GM19193 (cell line): ENCODE measurements around the gene CUBN.

ENCODE experiments used
- POLR2A ChIP-seq: IDR thresholded peaks from 4 replicates; pipeline ENCODE4 v1.6.1; 2011; ENCODE audit not compliant: insufficient read depth, insufficient read length; ENCODE audit errors: extremely low read depth

The CUBN gene

DNA sequence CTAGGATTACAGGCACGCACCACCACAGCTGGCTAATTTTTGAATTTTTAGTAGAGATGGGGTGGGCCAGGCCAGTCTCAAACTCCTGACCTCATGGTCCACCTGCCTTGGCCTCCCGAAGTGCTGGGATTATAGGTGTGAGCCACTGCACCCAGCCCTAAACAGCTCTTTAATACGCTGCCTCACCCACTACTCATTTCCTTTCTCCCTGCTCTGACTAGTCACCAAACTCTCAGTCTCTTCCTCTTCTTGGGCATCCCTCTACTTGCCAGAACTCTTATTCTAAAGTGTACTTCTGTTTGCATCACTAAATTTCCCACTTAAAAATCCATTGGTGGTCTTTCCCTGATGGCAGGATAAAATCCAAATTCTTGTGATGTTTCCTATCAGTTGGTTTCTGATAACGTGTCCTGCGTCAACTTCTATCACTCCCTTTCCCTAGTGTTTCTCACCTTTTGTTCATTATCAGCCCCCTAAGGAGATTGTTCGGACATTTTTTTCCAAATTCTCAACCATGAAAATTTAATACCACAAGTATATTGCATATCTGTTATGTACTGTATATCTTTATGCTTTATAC is 124.7 kb downstream of the CUBN start:
- no peak for TF ChIP-seq POLR2A

DNA sequence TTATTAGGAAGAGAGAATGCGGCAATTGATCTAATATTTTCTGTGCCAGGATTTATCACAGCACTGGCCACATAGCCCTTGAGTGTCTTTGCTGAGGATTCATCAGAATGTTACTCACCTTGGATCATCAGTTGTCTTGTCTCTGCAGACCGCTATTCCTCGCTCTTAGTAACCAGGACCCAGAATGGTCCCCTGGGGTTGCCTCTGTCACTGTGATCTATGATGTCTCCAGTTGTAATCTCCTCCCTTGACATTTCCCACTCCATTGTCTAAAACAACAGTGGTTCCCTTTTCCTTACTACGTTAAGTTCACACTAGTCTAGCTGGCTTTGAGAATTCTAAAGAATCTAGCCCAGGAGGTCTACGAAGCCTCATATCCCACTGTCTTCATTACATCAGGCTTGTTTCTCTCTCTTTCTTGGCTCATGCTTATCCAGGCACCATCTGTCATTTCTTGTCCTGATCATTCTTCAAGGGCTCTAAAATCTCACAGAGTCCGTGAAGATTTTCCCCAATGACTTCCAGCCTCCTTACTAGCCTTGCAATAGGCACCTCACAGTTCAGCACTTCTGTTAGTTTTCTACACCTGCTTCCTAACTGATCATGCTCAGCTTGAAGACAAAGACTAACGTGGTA is 125.8 kb downstream of the CUBN start:
- TF ChIP-seq POLR2A: no peak

DNA sequence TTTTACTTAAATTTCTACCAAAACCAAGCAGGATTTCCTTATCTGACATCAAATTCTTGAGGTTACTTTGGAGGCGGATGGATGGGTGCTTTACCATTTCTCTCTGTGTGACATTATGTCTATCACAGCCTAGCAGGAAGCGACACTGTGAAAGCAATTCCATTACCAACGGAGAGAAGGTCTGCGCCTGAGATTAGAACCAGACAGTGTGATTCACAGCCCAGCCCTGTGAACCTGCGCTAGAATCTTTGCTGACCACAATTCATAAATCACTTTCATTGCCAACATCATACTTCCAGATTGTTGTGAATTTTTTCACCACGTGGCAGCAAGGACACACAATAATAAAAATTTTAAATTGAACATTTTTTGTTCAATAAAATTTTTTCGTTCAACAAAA is 126.5 kb downstream of the CUBN start:
- TF ChIP-seq POLR2A: no peak

DNA sequence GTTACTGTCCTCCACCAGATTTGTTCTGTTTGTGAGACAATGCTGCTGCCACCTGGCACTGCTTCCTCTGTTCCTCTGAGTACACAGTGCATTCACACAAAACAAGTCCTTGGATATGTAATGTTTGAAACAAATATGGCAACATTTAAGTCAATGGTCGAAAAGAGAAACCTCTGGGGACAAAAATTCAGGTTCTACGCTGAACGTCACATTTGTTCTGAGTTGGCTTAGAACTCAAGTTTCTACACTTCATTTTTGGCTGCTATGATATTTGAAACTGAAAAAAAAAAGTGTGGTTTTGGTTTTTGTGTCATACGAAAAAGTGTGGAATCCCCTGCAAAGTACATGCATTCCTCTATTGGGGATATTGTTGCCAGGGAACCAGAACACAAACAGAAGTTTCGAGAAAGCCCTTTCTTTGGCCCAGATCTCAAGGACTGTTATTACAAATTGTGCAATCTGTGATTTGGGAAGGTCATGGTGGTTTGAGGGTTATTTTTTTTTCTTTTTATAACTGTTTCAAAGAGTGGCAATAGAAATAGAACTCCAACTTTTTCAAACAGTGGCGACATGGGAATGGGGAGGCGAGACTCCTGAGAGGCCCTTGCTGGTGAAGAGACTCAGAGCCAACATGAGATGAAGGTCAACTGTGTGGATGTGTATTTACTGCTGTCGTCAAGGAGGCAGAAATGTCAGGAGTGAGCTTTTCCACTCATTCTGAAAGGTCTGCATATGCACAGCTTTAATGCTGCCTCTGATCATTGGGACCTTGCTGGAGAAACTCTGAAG is 127.5 kb downstream of the CUBN start:
- TF ChIP-seq POLR2A: no peak

DNA sequence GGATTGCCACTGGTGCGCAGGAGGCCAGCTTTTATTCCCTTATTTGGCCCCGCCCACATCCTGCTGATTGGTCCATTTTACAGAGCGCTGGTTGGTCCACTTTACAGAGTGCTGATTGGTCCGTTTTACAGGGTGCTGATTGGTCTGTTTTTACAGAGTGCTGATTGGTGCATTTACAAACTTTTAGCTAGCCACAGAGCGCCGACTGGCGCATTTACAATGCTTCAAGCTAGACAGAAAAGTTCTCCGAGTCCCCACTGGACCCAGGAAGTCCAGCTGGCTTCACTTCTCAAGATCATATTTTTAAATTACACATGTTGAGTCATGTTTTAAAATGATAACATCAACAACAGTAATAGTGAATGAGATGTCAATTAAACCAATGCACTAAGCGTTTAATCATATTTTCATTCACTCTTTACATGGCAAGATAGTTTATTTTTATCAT is 128.3 kb downstream of the CUBN start:
- TF ChIP-seq POLR2A: no peak

DNA sequence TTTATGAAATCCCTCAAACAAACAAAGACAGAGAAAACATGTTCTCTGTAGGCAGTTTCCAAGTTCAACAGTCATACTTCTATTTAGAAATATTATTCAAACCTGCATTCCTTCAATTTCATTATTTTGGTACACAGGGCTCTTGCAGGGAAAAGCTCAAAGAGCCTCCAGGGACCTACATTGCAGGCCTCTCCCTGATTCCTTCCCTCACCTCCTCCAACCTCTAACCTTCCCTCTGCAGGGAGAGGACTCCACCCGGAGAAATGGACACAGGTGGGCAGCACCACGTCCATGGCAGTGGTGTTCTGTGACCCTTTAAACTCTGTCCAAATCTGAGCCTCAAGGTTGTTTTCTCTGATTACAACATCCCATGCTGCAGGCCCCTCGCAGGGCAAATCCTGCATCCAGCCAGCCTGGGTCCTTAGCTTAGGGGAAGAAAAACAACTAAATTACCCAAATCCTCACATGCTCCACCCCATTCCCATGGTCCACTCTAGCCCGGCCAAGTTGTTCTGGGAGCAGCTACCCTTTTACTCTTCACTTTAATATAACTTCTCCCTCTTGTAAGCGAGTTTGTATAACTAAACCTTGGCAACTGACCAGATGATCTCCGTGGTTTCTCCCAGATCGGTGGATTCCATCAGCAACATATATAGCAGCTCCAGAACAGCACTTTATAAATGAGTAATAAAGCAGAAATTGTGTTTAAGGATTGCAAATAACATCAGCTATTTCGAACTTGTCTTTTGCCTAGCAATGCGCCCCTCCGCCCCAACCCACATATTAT is 129.8 kb downstream of the CUBN start:
- no peak for TF ChIP-seq POLR2A

DNA sequence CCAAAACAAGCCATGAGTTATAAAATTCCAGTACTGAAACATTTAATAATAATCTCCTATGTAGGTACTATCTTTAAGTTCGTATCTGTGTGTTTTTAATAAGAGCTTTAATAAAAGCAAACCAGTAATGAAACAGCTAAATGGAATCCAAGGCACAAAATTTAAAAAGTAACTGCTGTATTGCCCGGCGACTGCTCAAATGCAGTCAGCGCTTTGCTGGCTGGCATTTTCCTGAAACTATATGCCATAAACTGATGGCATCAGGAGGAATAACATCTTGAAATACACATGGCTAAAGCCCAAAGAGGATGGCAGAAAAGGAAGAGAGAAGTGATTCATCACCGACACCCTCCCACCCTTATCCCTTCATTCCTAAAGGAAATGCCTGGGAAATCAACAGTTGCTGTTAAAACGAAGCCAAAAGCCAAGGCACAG is 133.1 kb downstream of the CUBN start:
- TF ChIP-seq POLR2A: no peak

DNA sequence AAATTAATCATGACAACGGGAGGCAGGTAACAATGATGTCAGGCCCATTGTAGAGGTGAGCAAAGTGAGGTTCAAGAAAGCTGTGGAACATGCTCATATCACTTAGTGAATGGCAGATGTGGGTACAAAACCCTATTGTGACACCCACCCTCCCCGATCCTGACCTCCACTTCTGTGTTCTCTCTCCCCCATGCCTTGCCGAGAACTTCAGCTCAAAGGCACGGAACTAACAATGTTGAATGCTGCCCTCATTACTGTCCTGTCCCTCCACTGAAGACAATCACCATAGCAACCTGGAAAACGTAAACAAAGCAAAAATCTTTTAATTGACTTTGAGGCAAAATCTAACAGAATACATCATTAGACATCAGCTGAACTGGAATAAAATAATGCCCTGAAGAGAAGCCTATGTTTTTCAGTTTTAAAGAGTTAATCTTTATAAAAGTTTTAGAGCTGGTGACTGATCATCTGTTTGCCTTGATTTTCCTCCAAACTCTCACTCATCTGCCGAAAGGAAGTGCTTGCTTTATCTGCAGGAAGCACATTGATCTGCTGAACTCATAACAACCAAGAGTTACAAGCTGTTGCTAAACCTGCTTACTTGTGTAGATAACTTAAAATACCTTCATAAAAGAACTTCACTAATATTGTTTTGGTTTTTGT is 133.6 kb downstream of the CUBN start:
- TF ChIP-seq POLR2A: no peak

DNA sequence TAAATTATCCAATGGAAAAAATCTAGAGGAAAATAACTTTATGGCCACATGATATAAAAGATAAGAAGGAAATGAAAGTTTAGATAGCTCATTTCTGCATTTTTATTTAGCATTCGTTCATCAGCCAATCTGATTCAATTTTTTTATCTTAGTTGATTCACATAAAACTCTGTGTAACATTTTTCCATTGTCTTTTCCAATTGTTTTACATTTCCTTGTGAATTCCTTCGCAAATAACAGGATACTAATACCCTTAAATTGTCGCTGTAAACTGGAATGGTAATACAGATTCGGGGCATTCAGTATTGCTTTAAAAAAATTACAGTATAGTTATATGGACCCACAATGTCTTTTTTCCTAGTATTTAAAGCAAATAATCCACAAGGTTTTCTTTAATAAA is 136.4 kb downstream of the CUBN start:
- no peak for TF ChIP-seq POLR2A

DNA sequence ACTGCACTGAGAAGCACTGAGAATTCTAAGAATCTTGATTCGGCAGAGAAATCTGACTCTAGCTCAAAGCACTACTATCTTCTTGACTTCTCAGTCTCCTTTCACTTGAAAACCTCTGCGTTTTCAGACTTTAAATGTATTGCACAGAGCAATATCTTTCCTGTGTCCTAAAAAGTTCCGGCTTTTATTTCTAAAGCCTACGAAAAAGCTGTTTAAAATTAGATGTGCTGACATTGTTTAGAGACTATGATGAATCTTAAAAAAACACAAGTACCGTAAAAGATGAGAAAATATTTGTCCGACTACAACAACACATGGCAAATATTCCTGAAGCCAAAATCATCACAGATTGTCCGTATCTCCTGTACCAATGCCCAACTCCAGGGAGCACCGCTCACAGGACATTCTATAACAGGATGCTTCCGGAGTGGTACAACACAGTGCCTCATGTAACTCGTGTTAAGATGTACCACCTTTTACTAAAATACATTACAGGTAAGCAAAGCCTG is 136.9 kb downstream of the CUBN start:
- TF ChIP-seq POLR2A: no peak

DNA sequence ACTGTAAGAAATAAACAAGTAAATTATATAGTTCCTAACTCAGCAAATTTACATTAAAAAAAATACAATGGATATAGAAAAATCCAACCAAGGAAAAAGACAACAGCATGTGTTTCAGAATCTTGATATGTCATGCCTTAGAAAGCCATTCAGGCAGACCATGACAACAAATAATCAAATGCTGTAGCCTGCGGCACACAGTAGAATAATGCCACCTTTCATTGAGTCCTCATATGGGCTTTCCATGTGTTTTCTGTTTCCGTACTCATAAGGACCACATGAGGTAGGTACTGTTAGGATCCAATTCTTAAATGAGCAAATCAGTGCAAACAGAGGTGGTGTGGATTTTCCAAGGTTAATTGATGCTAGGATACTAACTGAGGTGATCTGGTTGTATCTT is 138.6 kb downstream of the CUBN start:
- TF ChIP-seq POLR2A: no peak

DNA sequence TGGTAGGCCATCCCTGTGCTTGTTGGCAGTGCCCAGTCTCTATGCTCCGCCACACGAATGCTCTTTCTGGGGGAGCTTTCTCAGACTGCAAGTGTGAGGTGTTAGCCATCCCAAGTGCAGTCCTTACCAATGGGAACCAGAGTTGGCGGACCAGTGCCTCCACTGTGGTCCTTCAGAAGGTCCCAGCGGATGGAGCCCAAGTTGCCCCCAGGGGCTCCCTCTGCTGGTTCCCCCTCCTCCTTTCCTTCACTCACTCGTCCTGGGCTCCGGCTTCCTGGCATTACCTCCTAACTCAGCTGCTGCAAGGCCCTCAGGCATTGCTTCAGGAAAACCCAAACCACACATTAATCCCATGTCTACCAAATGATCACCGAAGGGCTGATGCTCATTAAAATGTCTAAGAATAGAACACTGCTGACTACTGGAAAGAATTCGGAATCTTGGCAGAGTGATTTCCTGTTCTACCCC is 139.8 kb downstream of the CUBN start:
- TF ChIP-seq POLR2A: no peak

DNA sequence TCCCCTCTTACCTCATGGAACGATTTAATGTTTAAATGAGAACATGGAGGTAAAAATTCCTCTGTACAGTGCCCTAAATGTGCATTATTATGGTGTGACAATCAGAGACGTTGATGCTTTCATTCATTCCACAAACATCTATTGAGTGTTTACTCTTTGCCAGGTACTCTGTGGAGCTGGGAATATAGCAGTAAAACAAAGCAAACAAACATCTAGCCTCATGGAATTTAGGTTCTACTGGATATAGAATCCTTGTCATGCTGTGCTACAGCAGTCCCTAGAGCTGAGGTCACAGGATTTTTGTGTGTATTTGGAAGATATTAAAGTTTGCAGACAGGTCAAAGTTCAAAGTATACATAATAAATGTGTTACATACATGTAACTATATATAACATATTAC is 140.7 kb downstream of the CUBN start:
- no peak for TF ChIP-seq POLR2A

DNA sequence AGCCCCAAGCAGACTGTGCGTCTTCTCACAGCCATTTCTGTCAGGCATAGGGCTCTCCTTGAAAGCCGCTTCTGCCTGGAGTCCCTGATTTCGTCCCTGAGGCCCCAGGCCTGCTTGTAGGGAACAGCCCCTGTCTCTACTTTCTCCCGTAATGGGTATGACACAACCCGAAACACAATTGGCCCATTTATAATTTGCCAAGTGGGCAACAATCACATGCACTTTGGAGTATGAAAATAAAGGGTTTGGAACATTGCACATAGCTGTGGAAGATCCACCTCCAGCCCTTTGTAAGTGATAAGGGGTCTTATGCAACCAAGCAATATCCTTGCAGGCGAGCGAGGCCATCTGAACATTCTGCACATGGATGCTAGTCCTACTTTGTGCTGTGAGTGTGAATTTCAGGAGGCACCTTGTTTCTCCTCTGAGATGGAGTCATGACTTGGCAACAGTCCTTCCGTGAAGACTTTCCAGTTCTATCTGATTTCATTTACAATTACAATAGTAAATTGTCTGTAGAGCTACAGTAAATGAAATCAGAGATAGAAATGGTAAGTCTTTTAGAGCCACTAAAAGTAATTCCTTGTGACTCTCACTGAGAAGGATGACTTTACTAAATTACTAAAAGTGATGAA is 141.5 kb downstream of the CUBN start:
- TF ChIP-seq POLR2A: no peak
